GM18519 (cell line): ENCODE measurements around the gene LRRC4C.
"Not testable (repeated sequence)": the region's sequence is repeated elsewhere in the genome, so short reads cannot be mapped to it uniquely, and the experiment has no call there.

Source experiments
- ATAC-seq: cut with Tn5 transposase; IDR thresholded peaks from one replicate; pipeline ENCODE4 v1.9.1; 2021; ENCODE audit warnings: mild to moderate bottlenecking, moderate library complexity; ENCODE audit not compliant: unreplicated experiment, low FRiP score

The LRRC4C gene

DNA sequence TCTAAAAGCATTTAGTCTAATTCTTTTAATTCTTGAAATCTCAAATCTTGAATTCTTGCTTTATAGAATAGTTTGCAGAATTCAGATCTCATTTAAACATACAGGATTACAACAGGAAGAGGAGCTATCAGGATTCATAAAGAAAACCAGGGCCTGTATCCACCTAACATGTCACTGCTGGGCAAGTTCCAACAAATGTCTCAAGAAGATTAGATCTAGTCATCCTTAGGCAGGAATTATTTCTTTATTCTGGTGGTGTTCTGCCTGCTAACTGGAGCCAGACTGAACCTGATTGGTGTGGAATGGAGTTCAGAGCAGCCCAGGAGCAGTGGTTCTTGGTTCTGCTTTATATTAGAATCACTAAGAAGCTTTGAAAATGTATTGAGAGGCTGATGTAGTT is 500.7 kb downstream of the LRRC4C start:
- ATAC-seq = no peak

DNA sequence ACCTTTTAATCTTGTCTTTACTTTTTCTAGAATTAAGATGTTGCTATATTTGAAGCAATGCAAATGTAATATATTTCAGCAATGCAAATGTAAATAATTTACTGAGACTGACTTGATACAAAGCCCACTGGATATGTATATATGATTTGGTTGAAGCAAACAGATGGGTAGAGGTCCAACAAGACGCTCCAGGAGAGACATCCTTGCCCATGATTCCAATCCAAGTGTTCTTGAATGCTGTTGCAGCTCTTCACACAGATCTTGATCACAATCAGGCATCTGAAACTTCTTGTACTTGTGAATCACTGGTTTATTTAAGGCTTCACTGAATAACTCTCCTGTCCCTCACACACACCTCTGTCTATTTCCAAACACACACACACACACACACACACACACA is 507.0 kb downstream of the LRRC4C start:
- ATAC-seq = no peak

DNA sequence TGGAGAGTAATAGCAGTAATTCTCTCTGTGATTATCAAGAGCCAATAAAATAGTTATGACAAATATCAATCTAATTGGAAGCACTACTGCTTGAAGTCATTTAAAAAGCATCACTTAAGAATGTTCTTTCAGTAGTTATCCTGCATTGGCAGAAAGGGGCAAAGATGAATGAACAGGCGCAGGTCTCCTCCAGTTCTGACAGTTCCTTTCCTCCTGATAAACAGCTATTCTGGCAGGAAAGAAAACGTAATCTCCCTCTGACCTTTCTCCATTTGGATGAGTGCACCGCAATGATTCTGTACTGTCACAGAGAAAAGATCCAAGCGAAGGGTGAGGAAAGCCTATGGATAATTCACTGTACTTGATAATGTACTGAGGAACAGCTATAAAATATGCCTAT is 521.5 kb downstream of the LRRC4C start:
- ATAC-seq = no peak

DNA sequence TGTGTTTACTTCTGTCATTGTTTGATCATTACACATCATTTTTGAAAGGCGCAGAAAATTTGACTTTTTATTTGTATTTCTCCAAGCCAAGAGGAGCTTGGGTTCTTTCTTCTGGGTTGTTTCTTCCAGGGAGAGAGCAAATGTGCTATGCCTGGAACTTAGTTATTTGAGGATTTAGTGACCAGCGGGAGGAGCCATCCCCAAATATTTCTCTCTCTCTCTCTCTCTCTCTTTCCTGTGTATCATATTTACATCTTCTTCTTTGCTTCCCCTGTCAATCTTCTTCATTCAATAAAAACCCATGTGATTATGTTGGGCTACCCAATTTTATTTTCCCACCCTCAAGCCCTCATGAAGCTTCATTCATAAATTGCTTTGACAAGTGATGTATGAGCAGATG is 534.5 kb downstream of the LRRC4C start:
- ATAC-seq = no peak

DNA sequence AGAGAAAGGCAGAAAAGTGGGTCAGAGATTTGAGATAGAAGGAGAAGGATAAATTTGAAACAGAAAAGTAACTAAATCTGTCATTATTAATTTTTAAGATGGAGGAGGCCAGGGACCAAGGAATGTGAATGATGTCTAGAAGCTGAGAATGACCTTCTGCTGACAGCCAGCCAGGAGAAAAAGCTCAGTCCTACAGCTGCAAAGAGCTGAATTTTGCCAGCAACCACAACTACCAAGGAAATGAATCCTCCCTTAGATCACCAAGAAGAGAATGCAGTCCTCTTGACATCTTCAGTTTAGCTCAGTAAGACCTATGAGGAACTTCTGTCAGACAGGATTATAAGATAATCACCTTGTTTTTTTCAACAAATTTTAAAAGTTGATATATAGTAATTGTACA is 538.2 kb downstream of the LRRC4C start:
- ATAC-seq = no peak

DNA sequence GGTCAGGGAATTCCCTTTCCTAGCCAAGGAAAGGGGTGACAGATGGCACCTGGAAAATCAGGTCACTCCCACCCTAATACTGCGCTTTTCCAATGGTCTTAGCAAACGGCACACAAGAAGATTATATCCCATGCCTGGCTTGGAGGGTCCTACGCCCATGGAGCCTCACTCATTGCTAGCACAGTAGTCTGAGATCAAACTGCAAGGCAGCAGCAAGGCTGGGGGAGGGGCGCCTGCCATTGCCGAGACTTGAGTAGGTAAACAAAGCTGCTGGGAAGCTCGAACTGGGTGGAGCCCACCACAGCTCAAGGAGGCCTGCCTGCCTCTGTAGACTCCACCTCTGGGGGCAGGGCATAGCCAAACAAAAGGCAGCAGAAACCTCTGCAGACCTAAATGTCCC is 548.7 kb downstream of the LRRC4C start:
- not testable (repeated sequence) for ATAC-seq

DNA sequence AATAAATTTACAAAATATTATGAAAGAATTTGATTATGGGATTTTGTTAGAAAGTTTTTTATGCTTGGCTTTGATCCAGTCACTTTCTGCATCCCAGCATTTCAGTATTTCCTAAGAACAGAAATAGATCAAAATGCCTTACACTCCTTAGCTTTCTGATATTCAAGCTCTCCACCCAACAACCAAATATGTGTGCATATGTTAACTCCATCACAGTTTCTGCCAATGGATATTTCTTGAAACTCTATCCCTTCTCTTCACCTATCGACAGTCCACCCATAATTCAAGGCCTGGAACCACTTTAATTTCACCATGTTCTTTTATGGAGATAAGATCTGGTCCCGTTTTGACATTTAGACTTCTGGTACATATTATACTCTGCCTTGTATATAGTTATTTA is 565.0 kb downstream of the LRRC4C start:
- no peak for ATAC-seq

DNA sequence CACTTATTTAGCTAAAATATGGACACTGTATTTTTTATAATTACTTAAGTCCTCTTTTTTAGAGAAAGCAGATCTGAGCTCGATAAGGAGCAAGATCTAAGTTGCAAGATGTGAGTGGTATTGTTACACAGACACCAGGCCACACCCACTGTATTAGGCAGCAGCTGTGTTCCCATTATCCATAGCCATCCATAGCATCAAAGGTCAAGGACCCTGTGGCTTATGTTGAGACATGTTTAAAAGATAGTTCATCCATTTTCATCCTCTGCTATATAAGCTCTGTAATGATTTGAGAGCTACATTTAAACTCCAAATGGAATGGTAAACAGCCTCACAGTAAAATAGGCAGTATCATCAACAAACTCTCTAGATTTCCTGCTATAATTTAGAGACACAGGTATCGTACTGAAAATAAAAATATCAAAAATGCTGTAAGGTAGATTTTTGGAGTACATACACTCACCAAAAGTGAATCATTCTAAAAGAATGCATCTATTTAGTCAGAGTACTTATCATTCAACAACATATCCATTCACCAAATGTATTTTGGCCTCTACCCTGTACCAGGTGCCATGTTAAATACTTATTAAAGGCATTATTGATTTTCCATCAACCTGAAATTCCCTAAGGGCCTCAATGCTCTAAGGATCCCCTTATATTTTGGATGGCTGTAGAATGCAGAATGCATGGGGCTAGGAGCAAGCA is 574.0 kb downstream of the LRRC4C start:
- no peak for ATAC-seq

DNA sequence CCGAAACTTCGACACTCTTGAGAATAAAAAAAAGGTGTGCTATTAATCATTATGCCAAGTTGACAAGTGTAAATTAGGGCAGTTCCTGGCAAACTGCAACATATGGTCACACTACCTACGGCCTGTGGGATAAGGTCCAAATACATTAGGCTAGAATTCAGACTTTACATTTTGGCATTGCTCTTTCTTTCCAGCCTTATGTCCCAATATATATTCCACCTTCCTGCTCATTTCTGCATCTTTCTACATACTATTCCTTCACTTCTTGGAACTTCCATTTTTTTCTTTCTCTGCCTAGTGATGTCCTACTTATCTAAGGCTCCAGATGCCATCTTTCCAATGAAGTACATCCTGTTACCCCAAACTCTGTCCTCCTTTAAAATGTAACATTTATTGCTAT is 577.2 kb downstream of the LRRC4C start:
- no peak for ATAC-seq

DNA sequence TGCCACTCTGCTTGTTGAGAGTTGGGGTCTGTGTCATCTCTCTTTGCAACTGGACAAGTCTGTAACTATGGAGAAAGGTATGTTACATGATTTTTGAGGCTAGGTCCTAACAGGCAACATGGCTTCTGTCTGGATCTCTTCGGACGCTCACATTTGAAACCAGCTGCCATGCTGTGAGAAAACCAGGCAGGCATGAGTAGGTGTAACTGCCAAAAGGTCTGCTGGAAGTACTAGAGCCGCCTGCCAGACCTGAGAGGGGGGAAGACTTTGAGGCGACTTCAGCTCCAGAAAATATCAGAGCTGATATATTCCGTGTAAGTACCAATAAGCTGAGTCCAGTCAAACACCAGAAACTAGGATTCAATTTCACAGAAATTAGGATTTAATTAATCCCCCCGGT is 579.5 kb downstream of the LRRC4C start:
- ATAC-seq = no peak

DNA sequence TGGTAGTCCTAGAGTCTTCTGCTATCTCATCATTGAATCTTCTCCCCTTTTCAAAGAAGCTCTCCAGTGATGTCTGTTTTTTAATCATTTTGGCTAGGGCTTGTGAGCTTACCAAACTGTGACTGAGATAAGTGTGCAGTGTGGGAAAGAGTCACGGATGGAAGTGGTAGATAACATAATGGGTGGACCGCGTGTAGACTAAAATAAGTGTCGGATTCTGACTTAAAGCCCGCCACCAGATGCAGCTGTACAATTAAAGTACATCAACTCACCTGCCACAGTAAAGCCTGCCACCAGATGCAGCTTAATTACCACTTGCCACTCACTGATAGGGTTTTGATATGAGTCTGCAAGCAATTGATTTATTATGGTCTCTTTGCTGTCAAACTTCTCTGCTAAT is 581.5 kb downstream of the LRRC4C start:
- ATAC-seq = no peak

DNA sequence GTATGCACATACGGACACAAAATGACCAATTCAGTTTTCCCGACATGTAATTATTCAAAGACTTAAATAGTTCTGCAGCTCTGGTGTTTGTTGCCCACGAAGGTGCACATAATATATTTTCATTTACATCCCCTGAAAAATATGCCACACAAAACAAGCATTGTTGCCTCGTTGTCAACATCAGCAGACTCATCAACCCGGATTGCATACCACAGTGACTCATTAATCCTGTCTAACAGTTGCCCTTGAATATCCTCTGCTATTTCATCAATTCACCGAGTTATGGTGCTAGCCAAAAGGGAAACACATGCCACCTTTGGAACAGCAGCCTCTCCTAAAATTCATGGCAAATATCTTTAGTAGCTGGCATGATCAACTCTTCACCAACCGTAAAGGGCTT is 582.2 kb downstream of the LRRC4C start:
- ATAC-seq = no peak

DNA sequence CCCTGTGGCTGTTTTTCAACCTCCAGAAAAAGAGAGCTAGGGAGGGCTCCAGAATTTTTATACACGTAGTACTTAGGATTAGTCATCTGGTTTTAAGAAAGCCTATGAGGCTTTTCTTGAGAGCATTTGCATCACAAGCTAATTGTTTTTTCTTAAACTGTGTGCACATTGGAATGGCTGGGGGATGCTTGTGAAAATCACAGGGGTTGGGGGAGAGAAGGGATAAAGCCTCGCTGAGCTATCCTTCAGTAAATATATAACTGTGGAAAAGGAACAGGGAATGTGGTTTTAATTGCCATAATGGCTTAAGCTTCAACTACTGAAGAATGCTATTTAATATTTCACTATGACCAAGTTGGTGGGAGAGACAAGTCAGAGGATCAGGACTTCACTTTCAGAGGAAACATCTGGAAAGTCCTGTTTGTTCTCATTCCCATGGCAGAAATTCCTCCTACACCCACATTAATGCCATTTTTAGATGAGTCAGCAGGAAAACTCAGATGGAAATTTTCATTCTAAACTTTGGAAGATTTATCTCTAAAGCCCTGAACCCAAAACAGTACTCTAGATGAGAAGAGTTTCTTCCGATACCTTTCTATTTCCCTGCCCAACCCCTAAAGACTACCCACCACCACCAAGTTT is 591.3 kb downstream of the LRRC4C start:
- ATAC-seq = no peak

DNA sequence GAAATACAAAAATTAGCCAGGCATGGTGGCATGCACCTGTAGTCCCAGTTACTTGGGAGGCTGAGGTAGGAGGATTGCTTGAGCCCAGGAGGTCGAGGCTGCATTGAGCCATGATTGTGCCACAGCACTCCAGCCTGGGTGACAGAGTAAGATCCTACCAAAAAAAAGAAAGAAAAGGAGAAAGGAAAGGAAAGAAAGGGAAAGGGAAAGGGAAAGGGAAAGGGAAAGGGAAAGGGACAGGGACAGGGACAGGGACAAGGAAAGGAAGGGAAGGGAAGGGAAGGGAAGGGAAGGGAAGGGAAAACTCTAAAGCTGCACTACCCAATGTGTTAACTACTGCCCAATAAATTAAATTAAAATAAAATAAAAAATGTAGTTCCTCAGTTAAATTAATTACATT is 601.7 kb downstream of the LRRC4C start:
- ATAC-seq = not testable (repeated sequence)

DNA sequence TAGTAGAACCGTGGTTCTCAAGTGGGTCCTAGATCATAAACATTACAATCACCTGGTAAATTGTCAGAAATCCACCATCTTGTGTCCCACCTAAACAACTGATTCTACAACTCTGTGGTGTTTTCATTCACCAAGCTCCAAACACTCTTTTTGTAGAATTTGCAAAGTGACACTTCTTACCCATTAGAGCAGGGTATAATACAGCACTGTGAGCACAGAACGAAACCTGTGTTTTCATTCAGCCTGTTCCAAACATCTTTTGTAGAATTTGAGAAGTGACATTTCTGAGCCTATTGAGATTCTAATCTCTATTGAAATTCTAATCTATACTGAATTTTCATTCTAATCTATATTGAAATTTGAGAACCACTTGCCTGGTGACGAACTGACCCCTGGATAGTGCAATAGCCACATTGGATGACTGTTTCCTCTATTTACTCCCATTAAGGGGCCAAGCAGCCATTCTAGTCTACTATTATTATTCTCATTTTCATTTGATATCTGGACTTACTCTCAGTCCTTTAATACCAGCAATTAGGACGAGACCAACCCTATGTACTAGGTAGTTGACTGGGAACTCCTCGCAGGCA is 616.6 kb downstream of the LRRC4C start:
- ATAC-seq = no peak

DNA sequence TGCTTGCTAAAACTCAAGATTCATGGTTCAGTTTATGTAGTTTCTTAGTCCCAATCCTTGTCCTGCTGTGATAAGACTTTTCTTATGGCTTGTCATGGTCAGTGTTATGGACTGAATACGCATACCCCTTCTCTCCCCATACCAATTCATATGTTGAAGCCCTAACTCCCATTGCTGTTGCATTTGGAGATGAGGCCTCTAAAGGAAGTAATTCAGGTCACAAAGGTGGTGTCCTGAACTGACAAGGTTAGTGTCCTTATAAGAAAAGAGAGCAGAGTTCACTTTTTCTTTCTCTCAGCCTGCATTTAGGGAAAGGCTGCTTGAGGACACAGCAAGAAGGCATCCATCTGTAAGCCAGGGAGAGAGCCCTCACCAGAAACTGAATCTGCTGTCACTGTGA is 618.2 kb downstream of the LRRC4C start:
- no peak for ATAC-seq

DNA sequence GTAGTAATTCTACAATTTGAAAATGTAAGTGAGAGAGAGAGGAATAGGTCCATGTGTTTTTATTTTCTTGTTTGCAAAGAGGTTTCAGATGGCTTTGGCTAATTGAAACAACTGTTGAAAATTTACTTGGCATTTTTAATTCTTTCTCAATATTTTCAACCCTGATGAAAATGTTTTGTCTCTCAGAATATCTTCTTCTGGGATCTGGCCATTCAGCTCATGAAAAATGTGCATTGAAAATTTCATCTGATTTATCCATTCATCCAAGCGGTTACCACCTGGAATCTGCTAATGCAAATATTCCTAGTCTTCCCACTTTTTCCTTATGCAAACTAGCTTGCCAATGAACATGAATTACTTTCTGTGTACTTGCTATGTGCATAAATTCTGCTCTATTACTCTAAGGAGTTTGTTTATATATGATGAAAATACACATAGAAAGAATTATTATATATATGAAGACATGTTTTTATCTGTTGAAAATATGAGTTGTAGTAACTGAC is 621.2 kb downstream of the LRRC4C start:
- no peak for ATAC-seq

DNA sequence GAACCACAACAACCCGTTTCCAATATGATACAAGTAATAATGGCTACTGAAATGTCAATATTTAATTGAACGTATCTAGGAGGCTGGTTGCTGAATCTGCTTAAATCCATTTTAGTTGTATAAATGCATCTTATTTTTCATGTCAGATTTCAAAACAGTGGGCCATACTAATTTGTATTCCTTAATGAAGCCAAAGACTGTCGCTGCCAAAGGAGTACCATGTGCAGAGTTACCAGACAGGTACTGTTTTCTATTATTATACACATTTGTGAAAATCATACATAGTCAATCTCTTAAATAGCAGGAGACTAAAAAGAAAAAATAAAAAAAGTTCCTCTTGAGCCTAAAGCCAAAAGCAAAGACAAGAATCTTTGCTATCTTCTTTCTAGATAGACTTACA is 632.3 kb downstream of the LRRC4C start:
- ATAC-seq = no peak

DNA sequence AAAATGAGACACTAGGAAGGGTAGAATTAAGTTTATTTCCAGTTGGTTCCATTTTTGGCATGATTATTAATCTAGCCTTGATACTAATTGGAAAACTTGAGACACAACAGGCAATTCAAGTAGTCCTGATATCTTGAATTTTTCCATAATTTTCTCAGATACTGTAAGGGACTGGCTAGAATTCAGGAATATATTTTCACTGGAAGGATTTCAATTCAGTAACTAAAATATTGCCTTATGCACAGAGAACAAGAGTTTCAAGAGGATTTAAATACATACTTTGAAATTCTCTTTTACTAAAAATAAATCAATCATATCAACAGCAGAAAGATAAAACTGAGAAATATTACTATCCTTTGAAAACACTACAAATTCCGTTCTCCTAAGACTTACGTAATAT is 632.9 kb downstream of the LRRC4C start:
- no peak for ATAC-seq

DNA sequence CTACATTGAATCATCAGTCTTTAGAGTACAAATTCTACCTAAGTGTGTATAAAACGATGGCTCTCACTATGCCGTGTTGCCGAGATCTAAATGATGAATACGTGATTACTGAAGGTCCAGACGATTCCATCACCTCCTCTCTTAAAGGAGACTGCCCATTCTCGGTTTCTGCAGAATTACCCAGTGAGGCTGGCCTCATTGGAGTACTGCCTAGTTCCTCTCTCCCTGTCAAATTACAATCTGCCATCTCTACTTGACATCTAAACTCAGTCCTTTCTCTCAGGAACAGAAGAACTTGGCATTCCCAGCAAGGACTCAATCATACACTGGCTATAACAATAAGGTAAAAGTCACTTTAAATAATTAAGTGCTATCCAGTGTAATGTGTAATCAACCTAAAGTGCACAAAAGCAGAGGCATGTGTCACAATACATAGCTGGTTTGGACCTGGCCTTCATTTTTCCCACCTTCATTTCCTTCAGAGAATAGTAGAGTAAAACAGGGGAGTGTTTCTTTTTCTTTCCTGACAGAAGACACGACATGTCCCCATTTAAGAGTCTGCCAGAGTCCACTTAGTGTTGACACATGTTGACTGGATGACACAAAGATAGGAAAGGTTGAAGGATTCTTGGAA is 634.1 kb downstream of the LRRC4C start:
- no peak for ATAC-seq

DNA sequence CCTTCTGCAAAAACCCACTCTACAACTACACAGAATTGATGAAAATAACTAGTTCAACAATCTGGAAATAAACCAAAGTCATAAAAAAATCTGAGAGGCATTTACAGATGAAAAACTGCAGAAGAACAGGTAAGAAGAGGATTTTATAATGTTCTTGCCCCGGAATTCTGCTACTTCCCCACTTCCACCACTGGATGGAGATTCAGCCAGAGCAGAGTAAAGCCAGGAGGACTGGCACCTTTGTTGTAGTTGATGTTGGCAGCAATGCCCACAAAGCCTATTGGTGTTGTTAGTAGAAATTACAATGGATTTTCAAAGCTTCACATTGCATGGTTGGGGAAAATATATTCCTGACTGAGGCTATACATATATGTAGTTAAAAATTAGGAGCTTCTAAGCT is 640.2 kb downstream of the LRRC4C start:
- no peak for ATAC-seq
